A673 (cell line): ENCODE measurements around the gene TAS2R1. TPM values are rescaled to one million over a fixed set of nuclear protein-coding genes. Genes with fewer than 3 reads are reported as not detected.

ENCODE experiments used
- BruUV-seq: library from RNA; stranded (reverse); fragments of 400-500 nt; replicated peaks from 2 replicates; lab custom pipeline; 2021; lab: Mats Ljungman, UMichigan
- CTCF ChIA-PET: fragments of 300-600 bp; sonication (Branson Sonifier 250); formaldehyde crosslinking; loops from one replicate; lab custom pipeline; 2022; ENCODE audit warnings: antibody characterized with exemption; lab: Charles Lee
- POLR2A ChIA-PET: fragments of 300-600 bp; sonication (Branson Sonifier 250); formaldehyde crosslinking; loops from one replicate; lab custom pipeline; 2022; ENCODE audit warnings: antibody characterized with exemption; ENCODE audit not compliant: low non-redundant PET; lab: Charles Lee
- DNase-seq: peaks from one replicate; pipeline ENCODE4 v3.0.0-alpha.2; 2015; ENCODE audit warnings: low spot score
- H3K27ac ChIP-seq: fragments of 200-600 bp; sonication (generic); 2 replicates; pipeline ENCODE4 v1.5.1; 2016; ENCODE audit warnings: mixed run types, low read depth, mild to moderate bottlenecking, mixed read lengths, antibody characterized with exemption, low read length; ENCODE audit not compliant: poor library complexity, severe bottlenecking
- H3K27me3 ChIP-seq: fragments of 200-600 bp; sonication (generic); replicated peaks from 2 replicates; pipeline ENCODE4 v1.6.1; 2017; ENCODE audit warnings: mixed run types, low read depth, mild to moderate bottlenecking, mixed read lengths, antibody characterized with exemption, low read length; ENCODE audit not compliant: insufficient read depth, poor library complexity
- H3K36me3 ChIP-seq: fragments of 200-600 bp; sonication (generic); 2 replicates; pipeline ENCODE4 v1.6.1; 2016; ENCODE audit warnings: mixed run types, mild to moderate bottlenecking, mixed read lengths, antibody characterized with exemption, low read length; ENCODE audit not compliant: insufficient read depth, poor library complexity, severe bottlenecking
- H3K4me1 ChIP-seq: fragments of 200-600 bp; sonication (generic); 2 replicates; pipeline ENCODE4 v1.6.1; 2017; ENCODE audit warnings: mixed run types, mild to moderate bottlenecking, mixed read lengths, antibody characterized with exemption, low read length; ENCODE audit not compliant: insufficient read depth, poor library complexity, severe bottlenecking
- H3K4me3 ChIP-seq: fragments of 200-600 bp; sonication (generic); 2 replicates; pipeline ENCODE4 v1.5.1; 2016; ENCODE audit warnings: low read depth, mixed run types, mild to moderate bottlenecking, mixed read lengths, low read length; ENCODE audit not compliant: poor library complexity, severe bottlenecking
- H3K9me3 ChIP-seq: fragments of 200-600 bp; sonication (generic); 2 replicates; pipeline ENCODE4 v1.6.1; 2016; ENCODE audit warnings: mixed run types, low read depth, mild to moderate bottlenecking, mixed read lengths, antibody characterized with exemption, low read length; ENCODE audit not compliant: poor library complexity, severe bottlenecking
- CTCF ChIP-seq: fragments of 300-800, 200-600 bp; sonication (generic); conservative IDR thresholded peaks from 2 replicates; pipeline ENCODE4 v1.5.1; 2017; ENCODE audit warnings: low read depth, mild to moderate bottlenecking, antibody characterized with exemption, low read length, moderate library complexity, mixed read lengths
- EZH2 ChIP-seq: fragments of 200-600 bp; sonication (generic); IDR thresholded peaks from 2 replicates; pipeline ENCODE4 v1.6.1; 2017; ENCODE audit warnings: borderline replicate concordance, low read depth, mild to moderate bottlenecking, mixed read lengths, antibody characterized with exemption, low read length; ENCODE audit not compliant: poor library complexity, severe bottlenecking
- intact Hi-C: fragments of 100-400 bp; cut with micrococcal nuclease; formaldehyde crosslinking; loops from one replicate; pipeline ENCODE4 v1.10.0; 2022; ENCODE audit not compliant: unreplicated experiment
- total RNA-seq: library from RNA; stranded (reverse); gene quantifications from 2 replicates; pipeline ENCODE4 v1.2.3, GENCODE V29; 2021

The TAS2R1 gene
- total RNA-seq, 1 experiment from 2014 or later = not detected

- Histone ChIP-seq H3K4me1 (no peaks in the 10 kb centered on the region), H3K4me3 (no peak overlapping the region), H3K9me3 (no peaks in the 10 kb centered on the region), H3K27me3 (no peaks in the 10 kb centered on the region), H3K27ac (no peak overlapping the region), H3K36me3 (no peaks in the 10 kb centered on the region)
- POLR2A ChIA-PET = no interaction called here
- TF ChIP-seq EZH2 (no peak), CTCF (no peak)
- no peak for DNase-seq
- CTCF ChIA-PET = no interaction called here
- BruUV-seq = no TSS peak
- intact Hi-C loops = no loop called here
These were observed 5.8 kb downstream of the TAS2R1 start for GRCh38 chr5:9624196-9624947.

- Histone ChIP-seq H3K4me1 (no peaks in the 10 kb centered on the region), H3K36me3 (no peaks in the 10 kb centered on the region), H3K27me3 (no peaks in the 10 kb centered on the region), H3K4me3 (no peak overlapping the region), H3K27ac (no peak overlapping the region), H3K9me3 (no peaks in the 10 kb centered on the region)
- CTCF ChIA-PET = no interaction called here
- DNase-seq = no peak
- intact Hi-C loops = no loop called here
- POLR2A ChIA-PET = no interaction called here
- no peak for TF ChIP-seq CTCF
- TF ChIP-seq EZH2 = no peak
- no TSS peak for BruUV-seq
These were observed 6.5 kb downstream of the TAS2R1 start for GRCh38 chr5:9623661-9624060.

GRCh38 chr5:9622971-9623421 lies 7.2 kb downstream of the TAS2R1 start:
- Histone ChIP-seq H3K27ac (no peak overlapping the region), H3K4me1 (no peaks in the 10 kb centered on the region), H3K27me3 (no peaks in the 10 kb centered on the region), H3K4me3 (no peak overlapping the region), H3K36me3 (no peaks in the 10 kb centered on the region), H3K9me3 (no peaks in the 10 kb centered on the region)
- intact Hi-C loops = no loop called here
- TF ChIP-seq EZH2 (no peak), CTCF (no peak)
- ChIA-PET CTCF (no interaction called here), POLR2A (no interaction called here)
- BruUV-seq = no TSS peak
- no peak for DNase-seq
